Psoas muscle (tissue), 8 donors: Measurements from ENCODE around the gene RAD51B. TPM values are rescaled to one million over a fixed set of nuclear protein-coding genes. Genes with fewer than 3 reads are reported as not detected.

Experiments
- ATAC-seq, 4 donors: fragments of 200-7000 bp; cut with Tn5 transposase; one replicate each; pipeline ENCODE4 v1.9.1; 2020; ENCODE audit warnings: moderate library complexity in 3 of 4, mild to moderate bottlenecking in 2 of 4
- DNase-seq, 2 donors: peaks; one replicate each; pipeline ENCODE4 v3.0.0-alpha.2; 2020
- H3K27ac ChIP-seq: fragments of 200-600 bp; one replicate; pipeline ENCODE4 v1.8.0; 2022
- H3K27me3 ChIP-seq, 3 donors: fragments of 200-600 bp in 1 of 3; one replicate each; pipeline versions ENCODE4 v1.6.1 to v1.8.0; 2013 to 2022; ENCODE audit warnings: low read length in 2 of 3, mild to moderate bottlenecking in 2 of 3, moderate library complexity in 1 of 3; ENCODE audit not compliant: insufficient read depth in 3 of 3
- H3K36me3 ChIP-seq, 2 donors: fragments of 200-600 bp in 1 of 2; one replicate each; pipeline versions ENCODE4 v1.6.1 to v1.8.0; 2013 to 2022; ENCODE audit warnings: low read depth in 1 of 2, mild to moderate bottlenecking in 1 of 2, moderate library complexity in 1 of 2; ENCODE audit not compliant: insufficient read depth in 1 of 2
- H3K4me1 ChIP-seq: fragments of 200-600 bp; one replicate; pipeline ENCODE4 v1.8.0; 2022
- H3K4me3 ChIP-seq: fragments of 200-600 bp; one replicate; pipeline ENCODE4 v1.8.0; 2022; ENCODE audit warnings: mild to moderate bottlenecking
- H3K9me3 ChIP-seq: fragments of 200-600 bp; one replicate; pipeline ENCODE4 v1.8.0; 2022
- CTCF ChIP-seq: fragments of 200-600 bp; IDR thresholded peaks from one replicate; pipeline ENCODE4 v1.8.0; 2022; ENCODE audit warnings: antibody characterized with exemption
- WGBS, 3 donors: extraction: QIAGEN DNeasy Blood & Tissue Kit; methylation state at CpG; one replicate each; pipeline versions ENCODE4 v1.1.6 to v1.1.7; 2013; 5-methylcytosine and 5-hydroxymethylcytosine counted together
- intact Hi-C, 2 donors: fragments of 100-400 bp; cut with DNase I; formaldehyde crosslinking; loops; one replicate each; pipeline versions ENCODE4 v1.11.0 to v1.14.2; 2022
- polyA plus RNA-seq, 3 donors: library from polyadenylated mRNA; stranded (reverse); fragments of 200-250 nt; gene quantifications; one replicate each; pipeline ENCODE4 v1.2.3, GENCODE V29; 2013
- total RNA-seq, 4 donors: library from RNA; stranded (reverse); fragmentation: NEBNext Ultra II Directional in 2 of 4; extraction: Animal tissue kit (Norgen Biotek cat#: 25700) in 2 of 4; gene quantifications; one replicate each; pipeline versions ENCODE4 v1.2.1 to v1.2.4, GENCODE V29; 2021 to 2023
- donor health status: healthy with polysubstance abuse.
- donor health status: DM: no; HTN: no; CAD: no; lungs with moderate emphysema.
- donor health status: Bipolar disorder and iron deficiency.
- donor health status: healthy.
- donor health status: DM: yes; HTN: yes; CAD: no.
- donor health status: DM: no; HTN: no; CAD: no.
- donor health status: DM: no; HTN: no; CAD: no.
- donor health status: DM: yes; HTN: yes; CAD: no.

The RAD51B gene
- total and polyA plus RNA-seq, 7 donors = 0.60 to 7.2 (median 2.2) TPM

- H3K27ac ChIP-seq = peak overlapping the region; percentile 3
- intact Hi-C loops = no loop called here
- 69 to 81% (median 71%) methylated on average over 12 of the region's 12 CpGs for WGBS, 3 donors
- H3K4me3 ChIP-seq = no peak overlapping the region
- DNase-seq (no peak), ATAC-seq (no peak)
- no peaks in the 10 kb centered on the region for H3K9me3 ChIP-seq
- TF ChIP-seq CTCF = no peak
- peaks cover 3% of the 10 kb centered on the region for H3K4me1 ChIP-seq
- no peaks in the 10 kb centered on the region for H3K27me3 ChIP-seq
- no peaks in the 10 kb centered on the region for H3K36me3 ChIP-seq
These were observed 539.6 kb downstream of the RAD51B start for GRCh38 chr14:68359022-68359836.

- H3K27me3 ChIP-seq = no peaks in the 10 kb centered on the region
- intact Hi-C loops = no loop called here
- H3K36me3 ChIP-seq = no peaks in the 10 kb centered on the region
- no peak overlapping the region for H3K4me3 ChIP-seq
- ATAC-seq (peak in 3 of 4 donors; percentile 33 to 46 (median 36)), DNase-seq (peak; percentile 30 to 63)
- peaks cover 3% of the 10 kb centered on the region for H3K4me1 ChIP-seq
- 65 to 78% (median 66%) methylated on average over 8 of the region's 8 CpGs for WGBS, 3 donors
- H3K27ac ChIP-seq = peak overlapping the region; percentile 3
- no peaks in the 10 kb centered on the region for H3K9me3 ChIP-seq
- TF ChIP-seq CTCF = no peak
These were observed 540.4 kb downstream of the RAD51B start for GRCh38 chr14:68359837-68360552.

GRCh38 chr14:68361231-68361630 lies 541.7 kb downstream of the RAD51B start:
- DNase-seq (no peak), ATAC-seq (no peak)
- no peaks in the 10 kb centered on the region for H3K36me3 ChIP-seq
- H3K4me3 ChIP-seq = no peak overlapping the region
- H3K27me3 ChIP-seq = no peaks in the 10 kb centered on the region
- H3K9me3 ChIP-seq = no peaks in the 10 kb centered on the region
- no peak for TF ChIP-seq CTCF
- peaks cover 3% of the 10 kb centered on the region for H3K4me1 ChIP-seq
- no peak overlapping the region for H3K27ac ChIP-seq
- intact Hi-C loops = no loop called here
- WGBS, 3 donors = 83 to 97% (median 97%) methylated on average over 2 of the region's 2 CpGs

- intact Hi-C loops = no loop called here
- no peak overlapping the region for H3K27ac ChIP-seq
- no peaks in the 10 kb centered on the region for H3K9me3 ChIP-seq
- DNase-seq = no peak
- peaks cover 6% of the 10 kb centered on the region for H3K4me1 ChIP-seq
- TF ChIP-seq CTCF = no peak
- no peak overlapping the region for H3K4me3 ChIP-seq
- no peaks in the 10 kb centered on the region for H3K27me3 ChIP-seq
- no peaks in the 10 kb centered on the region for H3K36me3 ChIP-seq
- ATAC-seq = no peak
- WGBS, 3 donors = 70 to 79% (median 74%) methylated on average over 4 of the region's 4 CpGs
These were observed 543.3 kb downstream of the RAD51B start for GRCh38 chr14:68362846-68363245.
